ENCODE data around the gene MBP.
A peak's percentile ranks its signal among the peaks of the same experiment; 100 is the strongest.

The MBP gene

GRCh38 chr18:77092104-77093066 is 40.2 kb downstream of the MBP start:
- Histone ChIP-seq H3K9me3 (ENCODE audit: control insufficient read depth, insufficient read depth, low read length) (no peaks in the 10 kb centered on the region), H3K36me3 (ENCODE audit: control insufficient read depth, insufficient read depth, low read length) (no peaks in the 10 kb centered on the region), H3K4me3 (ENCODE audit: low read depth, low read length) (no peak overlapping the region), H3K27me3 (ENCODE audit: control insufficient read depth, insufficient read depth, low read length) (no peaks in the 10 kb centered on the region), H3K9ac (ENCODE audit: low read depth, low read length) (no peak overlapping the region), H3K4me1 (ENCODE audit: control insufficient read depth, insufficient read depth, low read length) (peaks cover 17% of the 10 kb centered on the region)

DNA sequence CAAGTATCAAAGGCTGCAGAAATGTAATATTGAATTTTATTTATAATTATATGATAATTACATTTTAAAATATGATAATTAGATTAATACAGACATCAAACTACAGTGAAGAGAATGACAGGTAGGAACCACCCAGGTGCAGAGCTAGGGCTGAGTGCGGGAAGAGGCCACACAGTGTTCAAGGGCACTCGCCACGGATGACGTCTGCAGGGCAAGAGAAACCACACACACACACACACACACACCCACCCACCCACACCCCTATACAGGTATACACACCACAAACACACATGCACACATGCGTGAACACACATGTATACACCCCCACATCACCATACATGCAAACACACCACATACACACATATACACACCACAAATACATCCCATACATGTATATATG is 41.2 kb downstream of the MBP start:
- no peaks in the 10 kb centered on the region for H3K36me3 ChIP-seq (ENCODE audit: control insufficient read depth, insufficient read depth, low read length)
- H3K4me3 ChIP-seq (ENCODE audit: low read depth, low read length) = no peak overlapping the region
- H3K27me3 ChIP-seq (ENCODE audit: control insufficient read depth, insufficient read depth, low read length) = peaks cover 5% of the 10 kb centered on the region
- H3K9me3 ChIP-seq (ENCODE audit: control insufficient read depth, insufficient read depth, low read length) = no peaks in the 10 kb centered on the region
- no peak overlapping the region for H3K9ac ChIP-seq (ENCODE audit: low read depth, low read length)
- peaks cover 10% of the 10 kb centered on the region for H3K4me1 ChIP-seq (ENCODE audit: control insufficient read depth, insufficient read depth, low read length)

GRCh38 chr18:77090546-77091174 is 41.9 kb downstream of the MBP start:
- H3K4me1 ChIP-seq (ENCODE audit: control insufficient read depth, insufficient read depth, low read length) = peaks cover 10% of the 10 kb centered on the region
- no peak overlapping the region for H3K4me3 ChIP-seq (ENCODE audit: low read depth, low read length)
- H3K9me3 ChIP-seq (ENCODE audit: control insufficient read depth, insufficient read depth, low read length) = no peaks in the 10 kb centered on the region
- H3K27me3 ChIP-seq (ENCODE audit: control insufficient read depth, insufficient read depth, low read length) = peaks cover 11% of the 10 kb centered on the region
- no peaks in the 10 kb centered on the region for H3K36me3 ChIP-seq (ENCODE audit: control insufficient read depth, insufficient read depth, low read length)
- H3K9ac ChIP-seq (ENCODE audit: low read depth, low read length) = no peak overlapping the region

GRCh38 chr18:77089723-77090285 is 42.8 kb downstream of the MBP start:
- Histone ChIP-seq H3K36me3 (ENCODE audit: control insufficient read depth, insufficient read depth, low read length) (no peaks in the 10 kb centered on the region), H3K27me3 (ENCODE audit: control insufficient read depth, insufficient read depth, low read length) (peaks cover 11% of the 10 kb centered on the region), H3K4me3 (ENCODE audit: low read depth, low read length) (no peak overlapping the region), H3K9me3 (ENCODE audit: control insufficient read depth, insufficient read depth, low read length) (no peaks in the 10 kb centered on the region), H3K9ac (ENCODE audit: low read depth, low read length) (no peak overlapping the region), H3K4me1 (ENCODE audit: control insufficient read depth, insufficient read depth, low read length) (peaks cover 10% of the 10 kb centered on the region)

DNA sequence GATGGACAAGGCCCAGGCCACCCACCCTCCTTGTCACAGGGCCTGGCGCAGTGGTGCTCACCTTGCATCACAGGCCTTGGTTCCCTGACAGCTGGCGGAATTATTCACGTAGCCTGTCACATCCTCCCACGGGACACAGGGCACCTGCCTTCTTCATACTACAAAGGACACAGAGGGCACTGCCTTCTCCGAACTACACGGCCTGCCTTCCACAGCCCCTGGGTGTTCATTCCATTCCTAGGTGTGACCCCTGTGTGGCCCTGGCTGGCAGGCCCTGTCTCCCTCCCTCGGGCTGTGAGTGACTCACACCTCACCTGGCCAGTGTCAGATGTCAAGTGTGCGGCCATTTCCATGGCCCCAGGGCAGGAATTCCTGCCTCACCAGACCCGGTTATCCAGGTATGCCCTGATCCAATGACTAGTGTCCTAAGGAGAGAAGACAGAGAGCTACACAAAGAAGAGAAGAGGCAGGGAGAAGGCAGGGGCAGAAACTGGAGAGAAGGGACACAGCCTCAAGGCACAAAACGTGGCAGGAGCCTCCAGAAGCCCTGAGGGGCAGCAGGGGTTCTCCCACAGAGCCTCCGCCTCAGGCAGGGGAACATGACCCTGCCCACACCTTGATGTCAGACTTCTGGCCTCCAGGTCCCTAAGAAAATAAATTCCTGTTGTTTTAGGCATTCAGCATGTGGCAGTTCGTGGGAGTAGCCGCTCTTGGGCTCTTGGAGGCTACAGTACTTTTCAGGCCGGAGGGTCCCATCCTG is 43.4 kb downstream of the MBP start:
- H3K4me3 ChIP-seq (ENCODE audit: low read depth, low read length) = no peak overlapping the region
- H3K9ac ChIP-seq (ENCODE audit: low read depth, low read length) = no peak overlapping the region
- H3K36me3 ChIP-seq (ENCODE audit: control insufficient read depth, insufficient read depth, low read length) = no peaks in the 10 kb centered on the region
- no peaks in the 10 kb centered on the region for H3K9me3 ChIP-seq (ENCODE audit: control insufficient read depth, insufficient read depth, low read length)
- H3K4me1 ChIP-seq (ENCODE audit: control insufficient read depth, insufficient read depth, low read length) = peaks cover 10% of the 10 kb centered on the region
- peaks cover 11% of the 10 kb centered on the region for H3K27me3 ChIP-seq (ENCODE audit: control insufficient read depth, insufficient read depth, low read length)

GRCh38 chr18:77087393-77088141 is 45.0 kb downstream of the MBP start:
- Histone ChIP-seq H3K9ac (ENCODE audit: low read depth, low read length) (no peak overlapping the region), H3K4me1 (ENCODE audit: control insufficient read depth, insufficient read depth, low read length) (peaks cover 10% of the 10 kb centered on the region), H3K27me3 (ENCODE audit: control insufficient read depth, insufficient read depth, low read length) (peaks cover 11% of the 10 kb centered on the region), H3K9me3 (ENCODE audit: control insufficient read depth, insufficient read depth, low read length) (no peaks in the 10 kb centered on the region), H3K36me3 (ENCODE audit: control insufficient read depth, insufficient read depth, low read length) (no peaks in the 10 kb centered on the region), H3K4me3 (ENCODE audit: low read depth, low read length) (peak overlapping the region; percentile 40)

DNA sequence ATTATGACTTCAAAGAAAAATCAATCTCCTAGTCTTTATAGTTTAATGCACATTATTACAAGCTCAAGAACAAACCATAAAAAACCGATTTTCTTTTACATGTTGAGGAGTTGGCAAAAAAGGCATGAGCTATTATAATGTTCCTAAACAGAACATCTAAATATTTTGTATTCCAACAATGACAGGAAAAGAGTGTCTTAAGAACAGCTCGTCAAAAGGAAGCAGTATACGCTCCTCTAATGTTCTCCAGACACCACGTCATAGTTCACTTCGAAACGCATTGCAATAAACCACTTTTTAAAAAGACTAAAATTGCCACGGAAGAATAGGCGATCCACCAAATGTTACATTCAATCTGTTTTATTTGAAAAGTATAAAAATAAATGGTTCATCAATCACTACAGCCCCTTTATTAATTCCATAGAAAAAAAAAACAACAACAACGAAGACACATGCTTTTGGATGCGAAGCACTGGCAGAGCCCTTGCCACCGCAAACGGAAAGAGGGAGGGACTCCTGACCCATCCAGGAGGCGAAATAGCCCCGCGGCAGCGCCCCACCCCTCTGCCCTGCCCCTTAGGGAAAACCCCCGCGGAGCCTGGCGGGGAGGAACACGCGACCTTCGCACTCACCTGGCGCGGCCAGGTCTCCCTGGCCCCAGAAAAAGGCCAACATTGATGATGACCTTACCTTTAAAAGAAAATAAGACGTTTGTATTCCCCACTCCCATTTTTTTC is 45.8 kb downstream of the MBP start:
- Histone ChIP-seq H3K27me3 (ENCODE audit: control insufficient read depth, insufficient read depth, low read length) (peaks cover 11% of the 10 kb centered on the region), H3K4me1 (ENCODE audit: control insufficient read depth, insufficient read depth, low read length) (peaks cover 10% of the 10 kb centered on the region), H3K36me3 (ENCODE audit: control insufficient read depth, insufficient read depth, low read length) (no peaks in the 10 kb centered on the region), H3K9ac (ENCODE audit: low read depth, low read length) (no peak overlapping the region), H3K4me3 (ENCODE audit: low read depth, low read length) (peak overlapping the region; percentile 40), H3K9me3 (ENCODE audit: control insufficient read depth, insufficient read depth, low read length) (no peaks in the 10 kb centered on the region)

DNA sequence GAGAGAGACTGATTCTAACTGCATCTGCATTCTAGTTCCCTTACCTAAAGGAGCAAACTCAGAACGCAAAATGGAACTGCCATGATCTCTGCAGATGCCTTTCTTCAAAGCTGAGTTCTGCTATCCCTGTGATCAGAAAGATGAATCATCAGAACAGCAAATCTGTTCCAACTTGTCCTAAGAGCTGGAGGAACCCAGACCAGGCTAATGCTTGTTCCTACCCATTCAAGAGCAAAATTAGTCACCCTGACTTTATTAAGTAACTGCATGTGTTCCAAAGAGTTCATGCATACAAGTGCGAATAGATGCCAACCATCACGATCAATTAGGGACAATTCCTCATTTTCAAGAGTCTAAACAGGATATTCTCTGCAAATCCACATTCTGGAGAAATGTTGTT is 46.5 kb downstream of the MBP start:
- peaks cover 11% of the 10 kb centered on the region for H3K27me3 ChIP-seq (ENCODE audit: control insufficient read depth, insufficient read depth, low read length)
- H3K4me3 ChIP-seq (ENCODE audit: low read depth, low read length) = no peak overlapping the region
- H3K36me3 ChIP-seq (ENCODE audit: control insufficient read depth, insufficient read depth, low read length) = no peaks in the 10 kb centered on the region
- peaks cover 10% of the 10 kb centered on the region for H3K4me1 ChIP-seq (ENCODE audit: control insufficient read depth, insufficient read depth, low read length)
- H3K9ac ChIP-seq (ENCODE audit: low read depth, low read length) = no peak overlapping the region
- no peaks in the 10 kb centered on the region for H3K9me3 ChIP-seq (ENCODE audit: control insufficient read depth, insufficient read depth, low read length)

GRCh38 chr18:77084688-77085035 is 47.9 kb downstream of the MBP start:
- Histone ChIP-seq H3K27me3 (ENCODE audit: control insufficient read depth, insufficient read depth, low read length) (peaks cover 11% of the 10 kb centered on the region), H3K4me1 (ENCODE audit: control insufficient read depth, insufficient read depth, low read length) (peaks cover 9% of the 10 kb centered on the region), H3K4me3 (ENCODE audit: low read depth, low read length) (no peak overlapping the region), H3K9me3 (ENCODE audit: control insufficient read depth, insufficient read depth, low read length) (no peaks in the 10 kb centered on the region), H3K36me3 (ENCODE audit: control insufficient read depth, insufficient read depth, low read length) (no peaks in the 10 kb centered on the region), H3K9ac (ENCODE audit: low read depth, low read length) (no peak overlapping the region)

GRCh38 chr18:77082316-77082955 is 50.1 kb downstream of the MBP start:
- Histone ChIP-seq H3K36me3 (ENCODE audit: control insufficient read depth, insufficient read depth, low read length) (no peaks in the 10 kb centered on the region), H3K27me3 (ENCODE audit: control insufficient read depth, insufficient read depth, low read length) (peaks cover 11% of the 10 kb centered on the region), H3K9me3 (ENCODE audit: control insufficient read depth, insufficient read depth, low read length) (no peaks in the 10 kb centered on the region), H3K4me1 (ENCODE audit: control insufficient read depth, insufficient read depth, low read length) (no peaks in the 10 kb centered on the region), H3K4me3 (ENCODE audit: low read depth, low read length) (no peak overlapping the region), H3K9ac (ENCODE audit: low read depth, low read length) (no peak overlapping the region)
